Mesothelial cell of epicardium (in vitro differentiated cells): ENCODE measurements around the gene UBN1. TPM values are rescaled to one million over a fixed set of nuclear protein-coding genes. Genes with fewer than 3 reads are reported as not detected.

Experiments
- DNase-seq, 2 experiments: peaks; one replicate each; pipeline ENCODE4 v3.0.0; 2021; ENCODE audit warnings: low spot score in 2 of 2; ENCODE audit not compliant: unreplicated experiment in 2 of 2
- H3K27ac Mint-ChIP-seq: 2 replicates; pipeline ENCODE4 v1.8.0; 2021; ENCODE audit warnings: mixed read lengths
- H3K27me3 Mint-ChIP-seq: 2 replicates; pipeline ENCODE4 v1.8.0; 2021; ENCODE audit warnings: low read depth, mixed read lengths
- H3K36me3 Mint-ChIP-seq: 2 replicates; pipeline ENCODE4 v1.8.0; 2021; ENCODE audit warnings: mixed read lengths
- H3K4me1 Mint-ChIP-seq: 2 replicates; pipeline ENCODE4 v1.8.0; 2021; ENCODE audit warnings: mixed read lengths
- H3K4me3 Mint-ChIP-seq: 2 replicates; pipeline ENCODE4 v1.8.0; 2021; ENCODE audit warnings: mild to moderate bottlenecking, moderate library complexity, mixed read lengths
- H3K9me3 Mint-ChIP-seq: 2 replicates; pipeline ENCODE4 v1.8.0; 2021; ENCODE audit warnings: mixed read lengths
- total RNA-seq: library from RNA; stranded (reverse); gene quantifications from 3 replicates; pipeline ENCODE4 v1.2.1, GENCODE V29; 2021
- TF ChIP-seq, protein P1 (sequence below): fragments of 200-600 bp; sonication (generic); IDR thresholded peaks from one replicate; pipeline ENCODE4 v1.5.0; 2021; ENCODE audit warnings: antibody characterized with exemption; ENCODE audit not compliant: unreplicated experiment

UBN1 gene
- total RNA-seq, 1 donor from 2014 or later = 40.5 TPM

DNA sequence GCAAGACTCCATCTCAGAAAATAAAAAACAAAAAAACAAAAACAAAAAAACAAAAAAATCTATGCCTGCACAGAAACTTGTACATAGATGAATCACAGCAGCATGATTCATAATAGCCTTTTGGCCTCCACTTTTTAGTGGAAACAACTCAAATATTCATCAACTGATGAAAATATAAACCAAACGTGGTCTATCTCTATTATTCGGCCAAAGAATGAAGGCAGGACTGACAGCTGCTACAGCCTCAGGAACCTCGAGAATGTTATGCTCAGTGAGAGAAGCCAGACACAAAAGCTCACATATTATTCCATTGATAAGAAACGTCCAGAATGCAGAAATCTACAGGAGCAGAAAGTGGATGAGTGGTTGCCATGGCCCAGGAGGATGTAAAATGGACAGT, 69.8 kb downstream of the UBN1 start:
- H3K36me3 Mint-ChIP-seq = no peaks in the 10 kb centered on the region
- peak overlapping the region; percentile 83 for H3K27ac Mint-ChIP-seq
- H3K9me3 Mint-ChIP-seq = no peaks in the 10 kb centered on the region
- H3K27me3 Mint-ChIP-seq = no peaks in the 10 kb centered on the region
- TF ChIP-seq, protein P1, sequence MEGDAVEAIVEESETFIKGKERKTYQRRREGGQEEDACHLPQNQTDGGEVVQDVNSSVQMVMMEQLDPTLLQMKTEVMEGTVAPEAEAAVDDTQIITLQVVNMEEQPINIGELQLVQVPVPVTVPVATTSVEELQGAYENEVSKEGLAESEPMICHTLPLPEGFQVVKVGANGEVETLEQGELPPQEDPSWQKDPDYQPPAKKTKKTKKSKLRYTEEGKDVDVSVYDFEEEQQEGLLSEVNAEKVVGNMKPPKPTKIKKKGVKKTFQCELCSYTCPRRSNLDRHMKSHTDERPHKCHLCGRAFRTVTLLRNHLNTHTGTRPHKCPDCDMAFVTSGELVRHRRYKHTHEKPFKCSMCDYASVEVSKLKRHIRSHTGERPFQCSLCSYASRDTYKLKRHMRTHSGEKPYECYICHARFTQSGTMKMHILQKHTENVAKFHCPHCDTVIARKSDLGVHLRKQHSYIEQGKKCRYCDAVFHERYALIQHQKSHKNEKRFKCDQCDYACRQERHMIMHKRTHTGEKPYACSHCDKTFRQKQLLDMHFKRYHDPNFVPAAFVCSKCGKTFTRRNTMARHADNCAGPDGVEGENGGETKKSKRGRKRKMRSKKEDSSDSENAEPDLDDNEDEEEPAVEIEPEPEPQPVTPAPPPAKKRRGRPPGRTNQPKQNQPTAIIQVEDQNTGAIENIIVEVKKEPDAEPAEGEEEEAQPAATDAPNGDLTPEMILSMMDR = no peak
- no peak for DNase-seq
- H3K4me3 Mint-ChIP-seq = no peak overlapping the region
- peaks cover 19% of the 10 kb centered on the region for H3K4me1 Mint-ChIP-seq

DNA sequence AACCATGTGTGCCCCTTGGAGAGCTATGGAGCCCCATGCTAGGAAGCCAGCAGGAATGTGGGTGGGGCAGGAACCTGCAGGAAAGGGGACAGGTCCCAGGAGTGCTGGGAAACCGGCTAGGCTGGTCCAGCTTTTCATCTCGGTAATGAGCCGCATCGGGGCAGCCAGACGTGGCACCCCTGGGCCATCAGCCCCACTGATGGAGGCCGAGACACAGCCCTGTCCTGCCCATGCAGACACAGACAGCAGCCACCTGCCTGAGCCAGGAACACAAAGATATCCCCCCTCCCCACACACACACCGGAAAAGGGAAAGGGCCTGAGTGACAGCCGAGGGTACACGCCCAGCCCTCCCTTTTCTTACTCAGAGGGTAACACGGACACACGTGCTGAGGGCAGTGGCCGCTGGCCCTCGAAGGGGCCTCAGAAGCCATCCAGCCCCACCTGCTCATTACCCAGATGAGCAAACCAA, 71.5 kb downstream of the UBN1 start:
- no peaks in the 10 kb centered on the region for H3K27me3 Mint-ChIP-seq
- TF ChIP-seq, protein P1 = no peak
- DNase-seq = peak in 1 of 2 experiments; percentile 57
- H3K4me3 Mint-ChIP-seq = peak overlapping the region; percentile 13
- no peaks in the 10 kb centered on the region for H3K36me3 Mint-ChIP-seq
- no peaks in the 10 kb centered on the region for H3K9me3 Mint-ChIP-seq
- H3K4me1 Mint-ChIP-seq = peaks cover 28% of the 10 kb centered on the region
- peak overlapping the region; percentile 83 for H3K27ac Mint-ChIP-seq

DNA sequence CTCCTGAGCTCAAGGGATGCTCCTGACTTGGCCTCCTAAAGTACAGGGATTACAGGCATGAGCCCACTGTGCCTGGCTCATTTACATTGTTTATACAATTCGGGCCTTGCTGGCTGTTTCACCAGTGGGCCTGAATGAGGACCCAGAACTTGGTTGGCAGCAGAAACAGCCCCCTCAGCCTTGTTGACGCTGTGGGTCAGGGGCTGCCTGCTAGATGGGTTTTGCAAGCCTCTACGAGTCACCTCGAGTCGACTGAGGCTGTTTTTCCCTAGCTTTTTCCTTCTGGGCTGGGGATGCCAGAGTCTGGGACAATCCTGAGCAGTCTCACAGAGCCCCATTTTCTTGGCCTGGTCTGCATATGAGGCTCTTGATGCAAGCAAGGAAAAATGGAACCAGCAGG, 73.5 kb downstream of the UBN1 start:
- TF ChIP-seq, protein P1 = no peak
- Mint-ChIP-seq H3K4me1 (peaks cover 46% of the 10 kb centered on the region), H3K9me3 (no peaks in the 10 kb centered on the region), H3K36me3 (no peaks in the 10 kb centered on the region), H3K4me3 (no peak overlapping the region), H3K27ac (no peak overlapping the region), H3K27me3 (no peaks in the 10 kb centered on the region)
- DNase-seq = no peak

DNA sequence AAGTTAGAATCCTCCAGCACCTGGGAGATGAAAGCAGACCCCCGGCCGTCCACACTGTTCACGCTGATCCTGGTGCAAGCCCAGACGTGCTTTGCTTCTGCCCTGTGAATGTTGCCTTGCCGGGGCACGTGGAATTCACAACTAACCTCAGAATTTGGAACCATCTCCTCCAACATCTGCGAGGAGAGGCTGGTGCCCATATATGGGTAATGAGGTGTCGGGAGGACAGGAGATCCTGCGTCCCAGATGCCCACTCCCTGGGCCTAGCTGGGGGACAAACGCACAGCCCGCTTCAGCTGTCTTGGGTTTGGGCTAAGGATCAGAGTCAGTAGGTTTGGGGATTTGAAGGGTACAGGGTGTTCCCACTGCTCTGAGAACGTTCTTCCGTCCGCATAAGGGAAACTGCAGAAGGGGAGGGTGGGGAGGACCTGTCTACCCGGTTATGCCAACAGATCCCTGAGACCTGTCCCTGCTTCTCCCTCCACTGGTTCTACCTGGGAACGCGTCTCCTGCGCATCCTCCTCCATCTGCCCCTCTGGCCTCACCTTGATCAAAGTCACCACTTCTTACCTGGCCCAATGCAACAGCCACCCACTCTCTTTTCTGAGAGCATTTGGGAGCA, 75.6 kb downstream of the UBN1 start:
- H3K4me1 Mint-ChIP-seq = peaks cover 37% of the 10 kb centered on the region
- peaks cover 9% of the 10 kb centered on the region for H3K36me3 Mint-ChIP-seq
- no peaks in the 10 kb centered on the region for H3K27me3 Mint-ChIP-seq
- TF ChIP-seq, protein P1 = no peak
- no peak for DNase-seq
- no peak overlapping the region for H3K4me3 Mint-ChIP-seq
- peak overlapping the region; percentile 90 for H3K27ac Mint-ChIP-seq
- H3K9me3 Mint-ChIP-seq = peaks cover 7% of the 10 kb centered on the region

DNA sequence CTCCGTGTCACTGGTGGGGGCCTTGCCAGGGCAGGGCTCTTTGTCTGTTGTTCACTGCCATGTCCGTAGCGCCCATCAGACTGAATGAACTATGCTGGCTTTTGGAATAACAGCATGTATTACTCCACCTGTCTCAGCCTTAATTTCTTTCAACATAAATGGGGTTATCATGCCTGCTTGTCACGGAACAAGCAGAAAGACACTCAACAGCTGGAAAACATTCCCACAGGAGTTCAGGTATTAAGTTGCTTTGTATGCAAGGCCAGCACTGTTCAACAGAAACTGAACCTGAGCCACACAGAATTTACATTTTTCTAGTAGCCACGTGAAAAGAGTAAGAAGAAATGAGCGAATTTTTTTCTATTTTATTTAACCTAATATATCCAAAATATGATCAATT, 76.6 kb downstream of the UBN1 start:
- peaks cover 30% of the 10 kb centered on the region for H3K4me1 Mint-ChIP-seq
- TF ChIP-seq, protein P1 = no peak
- peaks cover 7% of the 10 kb centered on the region for H3K9me3 Mint-ChIP-seq
- no peak for DNase-seq
- no peak overlapping the region for H3K4me3 Mint-ChIP-seq
- no peaks in the 10 kb centered on the region for H3K27me3 Mint-ChIP-seq
- peaks cover 9% of the 10 kb centered on the region for H3K36me3 Mint-ChIP-seq
- H3K27ac Mint-ChIP-seq = peak overlapping the region; percentile 97
